HG03135 (cell line): ENCODE results near the gene TIAM2.
A peak's percentile ranks its signal among the peaks of the same experiment; 100 is the strongest.
"Not testable (repeated sequence)": the region's sequence is repeated elsewhere in the genome, so short reads cannot be mapped to it uniquely, and the experiment has no call there.

ENCODE experiments used
- ATAC-seq: cut with Tn5 transposase; IDR thresholded peaks from one replicate; pipeline ENCODE4 v1.9.1; 2021; ENCODE audit warnings: mild to moderate bottlenecking, moderate library complexity; ENCODE audit not compliant: unreplicated experiment

The TIAM2 gene

GRCh38 chr6:155155787-155156447 lies 160.8 kb downstream of the TIAM2 start:
- no peak for ATAC-seq

DNA sequence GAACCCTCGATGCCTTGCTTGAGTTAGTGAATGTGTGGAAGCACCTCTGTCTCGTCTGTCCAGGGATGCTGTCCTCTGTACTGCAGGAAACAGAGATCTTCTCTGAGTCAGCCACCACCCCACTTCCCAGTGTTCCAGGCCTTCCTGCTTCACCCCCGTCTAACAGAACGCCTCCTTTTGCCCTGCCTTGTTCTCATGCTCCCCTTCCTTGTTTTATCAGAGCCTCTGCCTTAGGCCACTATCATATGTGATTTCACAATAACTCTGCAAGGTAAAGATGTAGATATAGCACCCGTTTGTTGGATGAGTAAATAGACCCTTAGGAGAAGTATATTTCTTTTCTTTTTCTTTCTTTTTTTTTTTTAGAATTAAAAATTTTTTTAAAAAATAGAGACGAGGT lies 162.0 kb downstream of the TIAM2 start:
- ATAC-seq: no peak

- no peak for ATAC-seq
These were observed 163.1 kb downstream of the TIAM2 start for GRCh38 chr6:155158030-155158843.

- no peak for ATAC-seq
These were observed 167.6 kb downstream of the TIAM2 start for GRCh38 chr6:155162682-155163081.

DNA sequence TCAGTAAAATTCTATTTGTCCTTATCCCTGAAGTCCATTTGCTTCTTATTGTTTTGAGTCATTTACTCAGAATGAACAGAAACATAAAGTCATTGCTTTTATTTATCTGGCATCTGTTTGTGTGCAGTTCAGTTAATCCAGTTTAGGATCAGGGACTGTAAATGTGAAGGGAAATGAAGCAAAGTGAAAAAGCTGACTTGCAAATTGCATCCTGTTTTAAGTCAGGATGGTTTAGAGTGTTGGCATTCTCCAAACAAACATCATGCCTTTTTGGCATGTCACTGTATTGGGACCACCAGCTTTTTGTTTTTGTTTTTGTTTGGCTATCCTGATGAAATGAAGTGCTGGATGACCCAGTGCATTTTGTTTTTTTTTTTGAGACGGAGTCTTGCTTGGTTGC lies 168.5 kb downstream of the TIAM2 start:
- no peak for ATAC-seq

GRCh38 chr6:155165029-155165710 lies 170.1 kb downstream of the TIAM2 start:
- ATAC-seq: no peak

DNA sequence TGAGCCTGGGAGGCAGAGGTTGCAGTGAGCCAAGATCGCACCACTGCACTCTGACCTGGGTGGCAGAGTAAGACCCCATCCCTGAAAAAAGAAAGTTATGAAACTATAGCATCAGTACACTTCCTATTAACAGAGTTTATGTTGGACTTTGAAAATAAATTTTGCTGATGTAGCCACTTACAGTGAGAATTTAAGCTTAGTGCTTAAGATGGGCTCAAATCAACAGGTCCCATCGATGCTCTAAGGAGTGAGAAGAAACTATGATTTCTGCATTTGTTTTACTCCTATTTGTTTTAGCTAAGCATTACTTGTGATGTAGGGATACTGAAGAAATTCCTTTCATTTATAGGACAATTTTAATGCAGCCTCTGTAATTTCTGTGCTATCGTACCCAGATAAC lies 175.4 kb downstream of the TIAM2 start:
- ATAC-seq: no peak

GRCh38 chr6:155171109-155171746 lies 176.1 kb downstream of the TIAM2 start:
- ATAC-seq: peak; percentile 79

GRCh38 chr6:155171747-155172449 lies 176.8 kb downstream of the TIAM2 start:
- peak; percentile 0 for ATAC-seq

GRCh38 chr6:155173488-155173887 lies 178.4 kb downstream of the TIAM2 start:
- ATAC-seq: no peak

GRCh38 chr6:155174576-155175211 lies 179.6 kb downstream of the TIAM2 start:
- peak; percentile 61 for ATAC-seq

- ATAC-seq: no peak
These were observed 182.3 kb downstream of the TIAM2 start for GRCh38 chr6:155177363-155177961.

- peak; percentile 66 for ATAC-seq
These were observed 186.4 kb downstream of the TIAM2 start for GRCh38 chr6:155181498-155181897.

- ATAC-seq: no peak
These were observed 187.0 kb downstream of the TIAM2 start for GRCh38 chr6:155182103-155182502.

GRCh38 chr6:155183095-155183494 lies 188.0 kb downstream of the TIAM2 start:
- no peak for ATAC-seq

GRCh38 chr6:155185041-155185440 lies 189.9 kb downstream of the TIAM2 start:
- ATAC-seq: not testable (repeated sequence)

DNA sequence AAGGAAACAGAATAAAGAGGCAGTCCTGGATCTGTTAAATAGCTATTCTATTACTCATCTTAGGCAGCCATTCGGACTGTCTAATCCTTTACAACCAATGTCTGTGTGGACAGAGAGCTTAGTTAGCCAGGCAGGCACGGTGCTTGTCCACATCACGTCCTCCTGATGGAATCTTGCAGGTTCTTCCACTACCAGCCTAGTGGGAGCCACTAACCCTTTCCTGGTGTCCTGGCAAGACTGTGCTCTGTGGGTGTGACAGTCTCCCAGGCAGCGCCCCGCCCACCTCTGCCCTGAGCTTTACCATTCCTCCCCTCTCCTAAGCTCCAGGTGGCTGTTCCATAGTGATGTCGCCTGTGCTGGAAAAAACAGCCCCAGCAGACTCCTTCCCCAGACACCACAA lies 190.4 kb downstream of the TIAM2 start:
- no peak for ATAC-seq

DNA sequence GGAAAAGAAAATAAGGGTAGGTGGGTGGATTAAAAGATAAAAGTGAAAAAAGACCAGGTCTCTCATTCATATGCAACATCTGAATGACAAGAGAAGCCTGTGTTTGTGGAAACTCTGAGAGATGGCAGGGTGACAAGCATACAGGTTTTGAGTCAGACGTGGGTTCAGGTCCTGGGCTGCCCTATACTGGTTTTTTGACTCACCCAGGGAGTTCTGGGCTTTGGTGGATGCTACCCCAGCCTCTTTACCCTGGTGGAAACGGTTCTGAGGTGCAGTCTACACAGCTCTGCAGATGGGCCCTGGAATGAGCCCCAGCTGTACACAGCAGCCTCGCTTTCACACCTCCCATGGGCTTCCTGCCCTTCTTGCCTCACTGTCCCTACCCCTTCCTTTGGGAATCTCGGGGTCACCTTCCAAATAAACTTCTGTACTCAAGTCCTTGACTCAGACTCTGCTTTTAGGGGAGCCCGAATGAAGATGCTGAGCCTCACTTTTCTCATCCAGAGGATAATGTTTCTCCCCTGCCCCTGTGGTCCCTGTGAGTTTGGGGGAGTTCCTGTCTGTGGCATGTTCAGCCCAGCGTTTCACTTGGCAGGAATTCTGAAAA lies 191.0 kb downstream of the TIAM2 start:
- ATAC-seq: no peak

- ATAC-seq: no peak
These were observed 192.0 kb downstream of the TIAM2 start for GRCh38 chr6:155187106-155187505.
